Vagina (tissue), 2 donors: ENCODE results near the gene GVQW3. TPM values are rescaled to one million over a fixed set of nuclear protein-coding genes. Genes with fewer than 3 reads are reported as not detected.

Experiments used
- DNase-seq, 2 donors: peaks; one replicate each; pipeline ENCODE4 v3.0.0-alpha.2; 2017; ENCODE audit errors: extremely low spot score in 2 of 2
- H3K27ac ChIP-seq: fragments of 200-600 bp; sonication (generic); one replicate; pipeline ENCODE4 v1.5.1; 2019
- H3K27me3 ChIP-seq: fragments of 200-600 bp; sonication (generic); one replicate; pipeline ENCODE4 v1.5.1; 2019
- H3K36me3 ChIP-seq, 2 donors: fragments of 200-600 bp; sonication (generic); one replicate each; pipeline ENCODE4 v1.5.1; 2017 to 2019
- H3K4me1 ChIP-seq: fragments of 200-600 bp; sonication (generic); one replicate; pipeline ENCODE4 v1.5.1; 2019
- H3K4me3 ChIP-seq, 2 donors: fragments of 200-600 bp; sonication (generic); 1 replicate in 1 of 2; 2 replicates in 1 of 2; pipeline ENCODE4 v1.5.1; 2016 to 2019
- H3K9me3 ChIP-seq: fragments of 200-600 bp; sonication (generic); one replicate; pipeline ENCODE4 v1.5.1; 2019
- POLR2A ChIP-seq, 2 donors: fragments of 450-650 bp; IDR thresholded peaks; one replicate each; pipeline ENCODE4 v1.6.1; 2017; ENCODE audit warnings: antibody characterized with exemption in 2 of 2, mild to moderate bottlenecking in 2 of 2, moderate library complexity in 2 of 2
- POLR2AphosphoS5 ChIP-seq, 2 donors: sonication (generic); formaldehyde crosslinking; IDR thresholded peaks; one replicate each; pipeline ENCODE4 v1.9.0; 2017; ENCODE audit warnings: antibody characterized with exemption in 2 of 2, mild to moderate bottlenecking in 2 of 2, low read depth in 1 of 2; ENCODE audit not compliant: insufficient read depth in 1 of 2
- intact Hi-C: fragments of 100-400 bp; cut with DNase I; formaldehyde crosslinking; loops from one replicate; pipeline ENCODE4 v1.15.1; 2023
- total RNA-seq: library from RNA; depleted of rRNA; stranded (reverse); fragments of >200 nt; gene quantifications from one replicate; pipeline ENCODE4 v1.2.3, GENCODE V29; 2016
- TF ChIP-seq, protein P1 (sequence below), 3 experiments: fragments of 450-650 bp in 2 of 3; fragments of 200-600 bp in 1 of 3; sonication (generic) in 1 of 3; IDR thresholded peaks; one replicate each; pipeline ENCODE4 v1.5.1; 2017 to 2019; ENCODE audit warnings: antibody characterized with exemption in 3 of 3, mild to moderate bottlenecking in 2 of 3, moderate library complexity in 2 of 3

The GVQW3 gene
- total RNA-seq, 1 donor from 2014 or later, result 1.2 TPM

DNA sequence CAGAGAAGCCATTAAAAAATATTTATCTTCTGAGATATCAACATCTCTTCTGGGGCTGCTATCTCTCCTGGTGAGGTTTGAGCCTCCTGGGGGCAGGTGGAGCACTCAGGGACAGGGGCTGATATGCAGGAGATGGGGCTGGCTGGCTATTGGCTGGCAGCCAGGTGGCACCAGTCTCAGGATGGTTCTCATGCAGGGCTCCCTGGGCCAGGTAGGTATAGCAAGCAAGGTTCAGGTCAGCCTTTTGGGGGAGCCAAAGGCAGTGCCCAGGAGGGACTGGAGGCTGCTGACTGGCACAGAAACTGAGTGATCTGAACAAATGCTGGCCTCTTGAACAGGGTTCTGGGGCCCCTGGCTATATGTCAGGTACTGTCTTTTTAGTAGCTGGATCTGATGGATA lies 34.0 kb downstream of the GVQW3 start:
- Histone ChIP-seq H3K4me3 (no peak overlapping the region), H3K27me3 (no peaks in the 10 kb centered on the region), H3K9me3 (no peaks in the 10 kb centered on the region), H3K36me3 (no peaks in the 10 kb centered on the region), H3K27ac (no peak overlapping the region), H3K4me1 (peaks cover 13% of the 10 kb centered on the region)
- TF ChIP-seq, protein P1, sequence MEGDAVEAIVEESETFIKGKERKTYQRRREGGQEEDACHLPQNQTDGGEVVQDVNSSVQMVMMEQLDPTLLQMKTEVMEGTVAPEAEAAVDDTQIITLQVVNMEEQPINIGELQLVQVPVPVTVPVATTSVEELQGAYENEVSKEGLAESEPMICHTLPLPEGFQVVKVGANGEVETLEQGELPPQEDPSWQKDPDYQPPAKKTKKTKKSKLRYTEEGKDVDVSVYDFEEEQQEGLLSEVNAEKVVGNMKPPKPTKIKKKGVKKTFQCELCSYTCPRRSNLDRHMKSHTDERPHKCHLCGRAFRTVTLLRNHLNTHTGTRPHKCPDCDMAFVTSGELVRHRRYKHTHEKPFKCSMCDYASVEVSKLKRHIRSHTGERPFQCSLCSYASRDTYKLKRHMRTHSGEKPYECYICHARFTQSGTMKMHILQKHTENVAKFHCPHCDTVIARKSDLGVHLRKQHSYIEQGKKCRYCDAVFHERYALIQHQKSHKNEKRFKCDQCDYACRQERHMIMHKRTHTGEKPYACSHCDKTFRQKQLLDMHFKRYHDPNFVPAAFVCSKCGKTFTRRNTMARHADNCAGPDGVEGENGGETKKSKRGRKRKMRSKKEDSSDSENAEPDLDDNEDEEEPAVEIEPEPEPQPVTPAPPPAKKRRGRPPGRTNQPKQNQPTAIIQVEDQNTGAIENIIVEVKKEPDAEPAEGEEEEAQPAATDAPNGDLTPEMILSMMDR (IDR thresholded peaks at IDR 0.05), result no peak
- TF ChIP-seq POLR2AphosphoS5 (IDR thresholded peaks at IDR 0.05; ENCODE audit: insufficient read depth in 1 of 2, low read depth in 1 of 2), result no peak
- TF ChIP-seq POLR2A (IDR thresholded peaks at IDR 0.05), result no peak
- no peak for DNase-seq
- intact Hi-C loops, result no loop called here

DNA sequence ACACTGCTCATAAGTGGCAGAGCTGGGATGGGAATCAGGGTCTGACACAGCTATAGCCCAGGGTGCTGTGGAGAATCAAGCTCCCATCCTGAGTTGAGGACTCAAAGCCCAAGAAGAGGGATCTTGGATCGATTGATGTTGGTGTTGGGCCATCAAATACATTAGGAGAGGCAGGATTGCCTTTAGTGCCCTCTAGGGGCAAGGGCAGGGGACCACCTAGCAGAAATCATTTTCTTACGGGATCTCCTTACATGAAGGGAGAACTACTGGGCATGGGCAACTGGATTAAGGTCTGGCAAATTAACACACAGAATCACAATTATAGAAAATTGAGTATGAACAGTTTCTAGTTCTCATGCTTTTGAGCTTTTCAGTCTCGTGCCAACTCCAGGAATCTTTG lies 38.8 kb downstream of the GVQW3 start:
- intact Hi-C loops, result no loop called here

DNA sequence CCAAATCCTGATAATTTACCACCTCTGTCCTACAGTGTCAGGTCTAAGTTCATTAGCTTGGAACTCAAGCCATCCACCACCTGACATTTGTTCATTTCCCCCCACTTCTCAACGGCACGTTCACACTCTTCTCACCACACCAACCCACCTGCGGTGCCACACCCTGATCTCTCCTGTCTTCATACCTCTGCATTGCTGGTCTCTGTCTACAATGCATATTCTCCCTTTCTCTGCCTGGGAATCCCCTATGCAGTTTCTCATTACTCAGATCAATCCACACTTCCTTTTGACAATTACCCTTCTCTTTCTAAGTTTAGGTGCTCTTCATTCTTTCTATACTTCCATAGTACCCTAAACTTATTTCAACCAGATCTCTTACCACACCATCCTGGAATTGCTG lies 43.3 kb downstream of the GVQW3 start:
- no peak for DNase-seq
- Histone ChIP-seq H3K9me3 (no peaks in the 10 kb centered on the region), H3K4me1 (no peaks in the 10 kb centered on the region), H3K27ac (no peak overlapping the region), H3K36me3 (no peaks in the 10 kb centered on the region), H3K27me3 (no peaks in the 10 kb centered on the region), H3K4me3 (no peak overlapping the region)
- intact Hi-C loops, result no loop called here
- TF ChIP-seq POLR2A (IDR thresholded peaks at IDR 0.05) (no peak), POLR2AphosphoS5 (IDR thresholded peaks at IDR 0.05; ENCODE audit: insufficient read depth in 1 of 2, low read depth in 1 of 2) (no peak)
- TF ChIP-seq, protein P1 (IDR thresholded peaks at IDR 0.05), result no peak

More for the DNA sequence above, 38.8 kb downstream of the GVQW3 start:
- H3K9me3 ChIP-seq, result no peaks in the 10 kb centered on the region
- H3K4me3 ChIP-seq, result no peak overlapping the region
- no peaks in the 10 kb centered on the region for H3K4me1 ChIP-seq
- H3K27ac ChIP-seq, result no peak overlapping the region
- peak in 1 of 2 donors; percentile 44 for DNase-seq
- TF ChIP-seq POLR2A (IDR thresholded peaks at IDR 0.05) (no peak), POLR2AphosphoS5 (IDR thresholded peaks at IDR 0.05; ENCODE audit: insufficient read depth in 1 of 2, low read depth in 1 of 2) (no peak)
- TF ChIP-seq, protein P1 (IDR thresholded peaks at IDR 0.05), result no peak
- H3K27me3 ChIP-seq, result no peaks in the 10 kb centered on the region
- no peaks in the 10 kb centered on the region for H3K36me3 ChIP-seq

DNA sequence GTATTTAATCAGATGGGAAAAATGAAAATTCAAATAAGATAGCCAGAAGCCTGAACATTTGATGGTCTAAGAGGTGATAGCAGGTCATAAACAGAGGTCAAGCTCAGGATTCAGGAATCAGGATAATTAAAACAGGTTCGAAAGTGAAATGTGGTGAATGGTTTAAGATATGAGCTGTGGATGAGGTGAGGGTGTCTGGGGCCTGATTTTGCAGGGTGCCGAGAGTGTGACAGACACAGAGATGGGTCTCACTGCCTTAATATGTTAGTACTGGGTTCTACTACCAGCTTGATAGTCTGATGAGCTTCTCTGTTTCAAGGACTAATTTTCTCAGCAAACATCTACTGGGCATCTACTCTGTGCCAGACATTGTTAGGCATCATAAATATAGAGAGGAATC lies 43.8 kb downstream of the GVQW3 start:
- no peaks in the 10 kb centered on the region for H3K27me3 ChIP-seq
- no peaks in the 10 kb centered on the region for H3K9me3 ChIP-seq
- H3K36me3 ChIP-seq, result no peaks in the 10 kb centered on the region
- TF ChIP-seq POLR2A (IDR thresholded peaks at IDR 0.05), result no peak
- TF ChIP-seq, protein P1 (IDR thresholded peaks at IDR 0.05), result no peak
- no peak for TF ChIP-seq POLR2AphosphoS5 (IDR thresholded peaks at IDR 0.05; ENCODE audit: insufficient read depth in 1 of 2, low read depth in 1 of 2)
- H3K4me1 ChIP-seq, result no peaks in the 10 kb centered on the region
- intact Hi-C loops, result no loop called here
- H3K4me3 ChIP-seq, result no peak overlapping the region
- H3K27ac ChIP-seq, result no peak overlapping the region
- DNase-seq, result no peak

DNA sequence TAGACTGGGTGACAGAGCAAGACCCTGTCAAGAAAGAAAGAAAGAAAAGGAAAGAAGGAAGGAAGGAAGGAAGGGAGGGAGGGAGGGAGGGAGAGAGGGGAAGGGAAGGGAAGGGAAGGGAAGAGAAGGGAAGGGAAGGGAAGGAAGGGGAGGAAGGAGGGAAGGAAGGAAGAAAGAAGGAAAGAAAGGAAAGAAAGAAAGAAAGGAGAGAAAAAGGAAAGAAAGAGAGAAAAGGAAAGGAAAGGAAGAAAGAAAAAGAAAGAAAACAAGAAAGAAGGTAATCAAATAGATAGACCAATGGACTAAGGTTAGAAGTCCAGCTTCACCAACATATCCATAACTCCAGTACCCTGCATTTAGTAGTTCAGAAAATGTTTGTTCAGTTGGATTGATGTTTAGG lies 45.5 kb downstream of the GVQW3 start:
- DNase-seq, result no peak
- Histone ChIP-seq H3K27me3 (no peaks in the 10 kb centered on the region), H3K36me3 (no peaks in the 10 kb centered on the region), H3K27ac (no peak overlapping the region), H3K4me1 (no peaks in the 10 kb centered on the region), H3K9me3 (no peaks in the 10 kb centered on the region), H3K4me3 (no peak overlapping the region)
- intact Hi-C loops, result no loop called here
- TF ChIP-seq, protein P1 (IDR thresholded peaks at IDR 0.05), result no peak
- TF ChIP-seq POLR2A (IDR thresholded peaks at IDR 0.05) (no peak), POLR2AphosphoS5 (IDR thresholded peaks at IDR 0.05; ENCODE audit: insufficient read depth in 1 of 2, low read depth in 1 of 2) (no peak)
